Measurements from ENCODE around the gene SELENOS. TPM values are rescaled to one million over a fixed set of nuclear protein-coding genes. Genes with fewer than 3 reads are reported as not detected.

SELENOS gene
- total and polyA plus RNA-seq, 2 donors (not counting 3 experiments of a cell fraction or from before 2014, with no cell fraction given): 70.4 to 101 TPM

DNA sequence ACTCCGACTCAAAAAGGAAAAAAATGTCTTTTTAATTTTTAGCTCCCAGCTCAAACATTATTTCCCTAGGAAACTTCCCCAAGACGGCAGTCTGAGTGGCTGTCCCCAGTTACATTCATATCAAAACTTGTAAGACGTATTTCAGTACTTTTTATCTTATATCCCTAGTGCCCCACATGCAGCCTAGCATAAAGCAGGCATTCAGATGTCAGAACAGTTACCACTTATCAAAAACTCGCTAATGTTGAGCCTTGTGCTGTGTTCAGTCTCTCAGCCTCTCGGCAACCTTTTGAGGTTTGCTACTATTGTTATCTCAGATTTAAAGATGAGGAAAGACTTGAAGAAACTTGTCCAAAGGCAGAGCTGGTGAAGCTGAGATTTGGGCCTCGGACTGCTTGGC lies 6.6 kb upstream of the SELENOS start:
- BruUV-seq (replicated peaks): no TSS peak
- Histone ChIP-seq H3K9ac (replicated peaks; ENCODE audit: extremely low read depth, insufficient read depth, low read length) (no peak overlapping the region), H3K9me1 (replicated peaks; ENCODE audit: control insufficient read depth, extremely low read depth, insufficient read depth, low read length) (no peaks in the 10 kb centered on the region), H2AFZ (ENCODE audit: low read depth, low read length) (no peak overlapping the region), H3K4me3 (replicated peaks in 1 of 3; ENCODE audit: insufficient read depth in 1 of 3, low read depth in 1 of 3, low read length in 3 of 3) (no peak overlapping the region), H3K4me1 (ENCODE audit: control insufficient read depth, extremely low read depth, insufficient read depth, low read length) (no peaks in the 10 kb centered on the region), H3K9me3 (replicated peaks; ENCODE audit: control insufficient read depth, insufficient read depth, low read length) (no peaks in the 10 kb centered on the region), H4K20me1 (replicated peaks; ENCODE audit: control insufficient read depth, extremely low read depth, insufficient read depth, low read length) (peaks cover 5% of the 10 kb centered on the region), H3K4me2 (ENCODE audit: insufficient read depth, low read length) (no peak overlapping the region), H3K27ac (ENCODE audit: insufficient read depth, low read depth, low read length) (no peak overlapping the region), H3K79me2 (ENCODE audit: control insufficient read depth, insufficient read depth, low read length) (peaks cover 18% of the 10 kb centered on the region), H3K27me3 (ENCODE audit: control insufficient read depth in 2 of 2, insufficient read depth in 2 of 2, low read length in 2 of 2) (no peaks in the 10 kb centered on the region), H3K36me3 (ENCODE audit: control insufficient read depth in 2 of 2, extremely low read depth in 1 of 2, insufficient read depth in 2 of 2, low read length in 2 of 2) (peaks cover 14 to 17% of the 10 kb centered on the region in 2 experiments)
- TF ChIP-seq POLR2A (IDR thresholded peaks at IDR 0.05; ENCODE audit: low read depth, low read length) (no peak), MAX (IDR thresholded peaks at IDR 0.05; ENCODE audit: insufficient read depth, insufficient read length) (no peak), GATA2 (IDR thresholded peaks at IDR 0.05; ENCODE audit: insufficient read depth, insufficient read length, low read depth, low read length) (no peak), CTCF (IDR thresholded peaks at IDR 0.05; ENCODE audit: extremely low read depth in 1 of 2, insufficient read depth in 1 of 2, low read depth in 1 of 2, low read length in 2 of 2) (no peak), POLR2AphosphoS5 (IDR thresholded peaks at IDR 0.05; ENCODE audit: insufficient read depth, low read depth, low read length) (no peak), JUN (IDR thresholded peaks at IDR 0.05; ENCODE audit: borderline replicate concordance, insufficient read depth, insufficient read length, low read depth) (no peak), EZH2 (IDR thresholded peaks at IDR 0.05; ENCODE audit: borderline replicate concordance, low read depth, low read length, severe bottlenecking) (no peak), FOS (IDR thresholded peaks at IDR 0.05; ENCODE audit: borderline replicate concordance, insufficient read depth, low read length) (no peak), MYC (IDR thresholded peaks at IDR 0.05; ENCODE audit: low read depth, low read length) (no peak)
- intact Hi-C loops (cut with micrococcal nuclease) (no loop called here), dilution Hi-C loops (cut with MboI; ENCODE audit: extremely low pct_ligation_motif_present, low sequenced_read_pairs) (no loop called here)
- DNase-seq (ENCODE audit: low read depth, low spot score) (no peak), FAIRE-seq (no peak)
- ChIA-PET CTCF (interaction anchor here (0.9 to 1.2 kb wide), 3 partner anchors 10 to 358 kb away, joined by 3 read pairs; no protein-coding TSS in a partner anchor), POLR2A (no interaction called here)
